HG03135 (cell line): ENCODE data around the gene ZC3H11A.
A peak's percentile ranks its signal among the peaks of the same experiment; 100 is the strongest.
"Not testable (repeated sequence)": the region's sequence is repeated elsewhere in the genome, so short reads cannot be mapped to it uniquely, and the experiment has no call there.

Experiments
- ATAC-seq: cut with Tn5 transposase; IDR thresholded peaks from one replicate; pipeline ENCODE4 v1.9.1; 2021; ENCODE audit warnings: mild to moderate bottlenecking, moderate library complexity; ENCODE audit not compliant: unreplicated experiment

The ZC3H11A gene

DNA sequence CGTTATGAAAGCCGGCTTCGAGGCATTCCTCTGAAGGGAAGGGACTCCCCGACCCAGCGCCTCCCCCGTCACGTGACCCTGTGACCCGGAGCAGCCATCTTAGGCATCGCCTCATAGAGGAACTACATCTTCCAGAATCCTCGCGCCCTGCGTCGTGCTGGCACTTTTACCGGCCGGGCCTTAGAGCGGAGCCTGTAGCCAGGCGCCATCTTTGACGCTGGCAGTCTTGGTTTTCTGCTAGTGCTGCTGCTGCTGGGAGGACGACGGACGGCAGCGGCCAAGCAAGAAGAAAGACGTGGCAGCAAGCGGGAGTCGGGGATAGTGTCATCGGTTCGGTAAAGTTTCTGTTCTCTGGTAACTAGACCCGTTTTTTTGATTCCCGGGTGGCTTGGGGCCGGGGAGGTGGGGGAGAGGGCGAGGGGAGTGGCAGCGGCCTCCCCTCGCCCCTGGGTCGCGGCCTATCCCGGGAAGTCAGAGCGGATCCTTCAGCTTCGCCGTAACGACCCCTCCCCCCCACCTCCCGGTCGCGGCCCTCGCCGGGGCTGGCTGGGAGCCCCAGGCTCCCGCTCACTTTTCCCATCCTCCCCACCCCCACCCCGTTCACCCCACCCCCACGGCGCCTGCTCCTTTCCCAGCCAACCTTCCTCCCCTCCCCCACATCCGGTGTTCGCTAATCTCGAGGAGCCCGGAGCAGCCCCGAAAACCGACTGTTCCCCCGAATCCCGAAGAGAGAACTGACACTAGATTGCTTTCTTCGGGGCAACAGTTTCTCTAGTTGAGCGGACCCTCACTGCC, at the start of gene ZC3H11A, which contains the start of gene ZBED6:
Gene ZC3H11A (plus strand): TSS at position 183 of the 795 bp plus-strand sequence. CDS start 21,448 bp downstream, outside the sequence.
Gene ZBED6 (plus strand): TSS at position 183 of the 795 bp plus-strand sequence. CDS start 1,900 bp downstream, outside the sequence.
- peak; percentile 95 for ATAC-seq

DNA sequence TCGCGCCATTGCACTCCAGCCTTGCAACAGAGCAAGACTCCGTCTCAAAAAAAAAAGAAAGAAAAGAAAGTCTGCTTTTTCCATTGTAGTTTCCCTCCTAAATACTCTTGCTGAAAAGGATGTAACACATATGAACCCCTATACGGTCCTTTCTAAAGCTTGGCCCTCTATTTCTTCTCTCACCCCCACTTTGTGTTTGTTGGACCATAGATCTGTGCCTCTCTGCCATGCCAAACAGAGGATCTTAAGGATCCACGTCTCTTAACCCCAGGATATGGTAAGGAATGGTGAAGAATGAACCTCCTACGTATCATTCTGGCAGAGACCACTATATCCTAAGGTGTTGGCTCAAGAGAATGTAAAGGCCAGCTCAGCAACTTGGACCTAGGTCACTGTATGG, 49.1 kb upstream of the ZC3H11A start:
- ATAC-seq: no peak

DNA sequence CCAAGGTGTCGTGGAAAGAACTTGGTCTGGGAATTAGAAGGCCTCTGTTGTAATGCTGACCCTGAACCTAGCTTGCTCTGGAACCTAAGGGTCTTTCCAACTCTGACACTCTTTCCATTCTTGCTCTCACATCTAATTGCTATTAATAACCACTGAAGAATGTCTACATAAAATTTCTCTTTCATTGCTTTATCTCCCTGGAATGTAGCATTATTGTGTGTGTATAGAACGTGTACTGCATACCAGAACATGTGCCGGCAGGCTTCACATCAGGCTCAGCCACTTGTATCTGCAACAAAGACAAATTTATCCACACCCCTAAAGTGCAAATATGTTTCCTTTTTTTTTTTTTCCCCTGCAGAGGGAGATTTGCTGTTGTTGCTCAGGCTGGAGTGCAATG, 44.4 kb upstream of the ZC3H11A start:
- ATAC-seq: no peak

DNA sequence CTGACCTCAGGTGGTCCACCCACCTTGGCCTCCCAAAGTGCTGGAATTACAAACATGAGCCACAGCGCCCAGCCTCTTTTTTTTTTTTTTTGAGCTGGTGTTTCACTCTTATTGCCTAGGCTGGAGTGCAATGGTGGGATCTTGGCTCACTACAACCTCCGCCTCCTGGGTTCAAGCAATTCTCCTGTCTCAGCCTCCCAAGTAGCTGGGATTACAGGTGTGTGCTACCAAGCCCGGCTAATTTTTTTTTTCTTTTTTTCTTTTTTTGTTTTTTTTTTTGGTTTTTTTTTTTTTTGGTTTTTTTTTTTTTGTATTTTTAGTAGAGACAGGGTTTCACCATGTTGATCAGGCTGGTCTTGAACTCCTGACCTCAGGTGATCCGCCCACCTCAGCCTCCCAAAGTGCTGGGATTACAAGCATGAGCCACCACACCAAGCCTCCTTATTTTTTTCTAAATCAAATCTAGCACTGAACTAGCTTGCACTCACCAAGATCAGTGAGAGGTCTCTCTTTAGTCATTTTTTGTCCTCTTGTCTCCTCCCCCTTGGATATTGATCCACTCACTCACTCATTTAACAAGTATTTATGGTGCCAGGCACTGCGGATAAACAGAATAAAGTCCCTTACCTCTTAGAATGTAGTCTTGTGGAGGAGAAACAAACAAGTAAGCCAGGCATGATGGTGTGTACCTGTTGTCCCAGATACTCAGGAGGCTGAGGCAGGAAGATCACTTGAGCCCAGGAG, 43.6 kb upstream of the ZC3H11A start:
- not testable (repeated sequence) for ATAC-seq

GRCh38 chr1:203754455-203754864, 41.0 kb upstream of the ZC3H11A start:
- ATAC-seq: peak; percentile 60

DNA sequence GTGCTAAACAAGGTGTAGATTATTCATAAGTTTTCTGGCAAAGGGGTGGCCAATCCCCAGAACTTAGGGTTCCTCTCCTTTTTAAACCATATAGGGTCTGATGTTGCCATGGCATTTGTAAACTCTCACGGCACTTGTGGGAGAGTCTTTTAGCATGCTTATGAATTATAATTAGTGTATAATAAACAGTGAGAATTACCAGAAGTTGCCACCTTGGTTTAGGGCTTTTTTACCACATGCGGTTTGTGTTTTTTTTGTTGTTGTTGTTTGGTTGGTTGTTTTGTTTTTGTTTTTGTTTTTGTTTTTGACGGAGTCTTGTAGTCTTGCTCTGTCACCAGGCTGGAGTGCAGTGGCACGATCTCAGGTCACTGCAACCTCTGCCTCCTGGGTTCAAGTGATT, 39.4 kb upstream of the ZC3H11A start:
- ATAC-seq: no peak

DNA sequence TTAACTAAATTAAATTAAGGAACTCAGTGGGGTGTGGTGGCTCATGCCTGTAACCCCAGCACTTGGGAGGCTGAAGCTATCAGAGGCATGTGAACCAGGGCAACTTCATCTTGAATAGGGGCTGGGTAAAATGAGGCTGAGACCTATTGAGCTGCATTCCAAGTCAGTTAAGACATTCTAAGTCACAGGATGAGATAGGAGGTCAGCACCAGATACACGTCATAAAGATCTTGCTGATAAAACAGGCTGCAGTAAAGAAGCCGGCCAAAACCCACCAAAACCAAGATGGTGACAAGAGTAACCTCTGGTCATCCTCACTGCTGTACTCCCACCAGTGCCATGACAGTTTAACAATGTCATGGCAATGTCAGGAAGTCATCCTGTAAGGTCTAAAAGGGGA, 36.7 kb upstream of the ZC3H11A start:
- not testable (repeated sequence) for ATAC-seq

- no peak for ATAC-seq
Observed at GRCh38 chr1:203760506-203760905, 34.9 kb upstream of the ZC3H11A start.

DNA sequence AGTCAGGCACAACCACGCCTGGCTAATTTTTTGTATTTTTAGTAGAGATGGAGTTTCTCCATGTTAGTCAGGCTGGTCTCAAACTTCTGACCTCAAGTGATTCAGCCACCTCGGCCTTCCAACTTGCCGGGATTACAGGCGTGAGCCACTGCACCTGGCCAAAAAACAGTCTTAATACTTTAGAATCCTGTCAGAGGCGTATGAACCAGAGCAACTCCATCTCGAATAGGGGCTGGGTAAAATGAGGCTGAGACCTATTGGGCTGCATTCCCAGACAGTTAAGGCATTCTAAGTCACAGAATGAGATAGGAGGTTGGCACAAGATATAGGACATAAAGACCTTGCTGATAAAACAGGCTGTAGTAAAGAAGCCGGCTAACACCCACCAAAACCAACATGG, 33.5 kb upstream of the ZC3H11A start:
- not testable (repeated sequence) for ATAC-seq

DNA sequence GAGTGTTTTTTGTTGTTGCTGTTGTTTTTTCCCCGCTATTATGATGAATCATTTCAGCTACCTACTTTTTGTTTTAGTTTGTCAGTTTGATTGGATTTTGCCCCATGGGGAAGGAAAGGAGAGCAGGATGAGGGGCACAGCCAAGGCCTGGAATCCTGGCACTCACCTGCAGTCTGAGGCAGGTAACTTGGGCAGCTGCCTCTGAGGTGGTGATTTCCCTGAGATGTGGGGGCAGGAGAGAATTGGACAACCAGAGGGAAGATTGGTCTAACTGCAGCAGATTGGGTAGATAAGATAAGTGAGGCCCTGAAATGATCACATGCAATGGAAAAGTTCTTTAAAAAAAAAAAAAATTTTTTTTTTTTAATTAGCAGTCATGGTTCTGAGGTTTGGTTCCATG, 31.9 kb upstream of the ZC3H11A start:
- ATAC-seq: no peak

GRCh38 chr1:203764105-203765028, 31.1 kb upstream of the ZC3H11A start:
- no peak for ATAC-seq

- no peak for ATAC-seq
Observed at GRCh38 chr1:203765029-203765837, 30.2 kb upstream of the ZC3H11A start, which contains the start of gene LAX1. Gene LAX1, plus strand, starts transcription at chr1:203765183. Its CDS starts 383 bp downstream, at chr1:203765566.

- no peak for ATAC-seq
Observed at GRCh38 chr1:203768256-203768655, 27.2 kb upstream of the ZC3H11A start.

- no peak for ATAC-seq
Observed at GRCh38 chr1:203769505-203770343, 25.7 kb upstream of the ZC3H11A start.

DNA sequence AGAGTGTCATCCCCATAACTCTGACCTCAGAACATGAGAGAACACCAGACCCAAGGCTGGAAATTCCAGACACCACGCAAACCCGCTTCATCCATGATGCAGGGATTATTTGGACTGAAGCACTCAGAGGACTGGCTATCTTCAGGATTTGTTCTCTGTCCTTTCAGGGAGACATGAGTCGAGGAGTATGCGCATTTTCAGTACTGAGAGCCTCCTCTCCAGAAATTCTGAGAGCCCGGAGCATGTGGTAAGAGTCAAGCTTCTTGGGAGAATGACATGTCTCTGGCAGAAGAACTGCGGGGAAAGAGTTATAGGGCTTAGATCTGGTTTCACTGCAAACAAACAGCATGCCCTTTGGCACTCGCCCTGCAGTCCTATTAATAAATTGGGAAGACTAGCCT, 23.5 kb upstream of the ZC3H11A start:
- ATAC-seq: no peak

- no peak for ATAC-seq
Observed at GRCh38 chr1:203772836-203773235, 22.6 kb upstream of the ZC3H11A start.

- ATAC-seq: no peak
Observed at GRCh38 chr1:203776636-203777035, 18.8 kb upstream of the ZC3H11A start.

DNA sequence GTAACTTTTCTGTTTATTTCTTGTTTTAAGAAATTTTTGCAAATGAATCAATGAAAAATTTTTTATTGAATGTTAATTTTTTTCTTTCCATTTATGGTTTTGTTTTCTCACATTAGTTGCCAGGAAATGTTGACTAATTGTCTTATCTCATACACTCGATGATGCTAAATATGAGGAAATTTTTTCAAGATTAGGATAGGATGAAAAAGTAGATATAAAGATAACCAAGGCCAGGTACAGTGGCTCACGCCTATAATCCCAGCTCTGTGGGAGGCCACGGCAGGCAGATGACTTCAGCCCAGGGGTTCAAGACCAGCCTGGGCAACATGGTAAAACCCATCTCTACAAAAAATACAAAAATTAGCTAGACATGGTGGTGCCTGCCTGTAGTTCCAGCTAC, 17.8 kb upstream of the ZC3H11A start:
- no peak for ATAC-seq

- no peak for ATAC-seq
Observed at GRCh38 chr1:203778146-203778545, 17.3 kb upstream of the ZC3H11A start.
